Tibial nerve (tissue), 4 donors: ENCODE measurements around the gene HK2. TPM values are rescaled to one million over a fixed set of nuclear protein-coding genes. Genes with fewer than 3 reads are reported as not detected.
A peak's percentile ranks its signal among the peaks of the same experiment; 100 is the strongest.

Experiments used
- DNase-seq, 2 donors: peaks; one replicate each; pipeline ENCODE4 v3.0.0-alpha.2; 2019; ENCODE audit warnings: low spot score in 2 of 2
- H3K27ac ChIP-seq, 4 donors: fragments of 200-600 bp; sonication (generic) in 3 of 4; one replicate each; pipeline ENCODE4 v1.5.1; 2017 to 2019; ENCODE audit warnings: mild to moderate bottlenecking in 1 of 4
- H3K27me3 ChIP-seq, 2 donors: fragments of 200-600 bp; sonication (generic) in 1 of 2; one replicate each; pipeline versions ENCODE4 v1.5.1 to v1.6.0; 2017 to 2019
- H3K36me3 ChIP-seq, 3 donors: fragments of 200-600 bp; sonication (generic); one replicate each; pipeline ENCODE4 v1.5.1; 2018 to 2019
- H3K4me1 ChIP-seq, 4 donors: fragments of 200-600 bp; sonication (generic) in 3 of 4; one replicate each; pipeline ENCODE4 v1.5.1; 2017 to 2019
- H3K4me3 ChIP-seq, 4 donors: fragments of 200-600 bp; sonication (generic) in 3 of 4; one replicate each; pipeline ENCODE4 v1.5.1; 2017 to 2019; ENCODE audit warnings: mild to moderate bottlenecking in 1 of 4, moderate library complexity in 1 of 4
- H3K9me3 ChIP-seq, 4 donors: fragments of 200-600 bp; sonication (generic) in 3 of 4; one replicate each; pipeline ENCODE4 v1.5.1; 2017 to 2019
- EP300 ChIP-seq, 2 donors: sonication (generic); formaldehyde crosslinking; IDR thresholded peaks; one replicate each; pipeline ENCODE4 v1.6.1; 2017; ENCODE audit warnings: antibody characterized with exemption in 2 of 2, mild to moderate bottlenecking in 1 of 2
- POLR2A ChIP-seq, 2 donors: fragments of 450-650 bp; IDR thresholded peaks; one replicate each; pipeline ENCODE4 v1.6.1; 2017; ENCODE audit warnings: antibody characterized with exemption in 2 of 2, mild to moderate bottlenecking in 2 of 2, moderate library complexity in 2 of 2
- whole genome bisulfite sequencing, 2 donors: methylation state at CpG; one replicate each; pipeline ENCODE4 v1.1.5; 2018; 5-methylcytosine and 5-hydroxymethylcytosine counted together
- total RNA-seq, 4 donors: library from RNA; depleted of rRNA; stranded (reverse); fragments of >200 nt; gene quantifications; one replicate each; pipeline ENCODE4 v1.1.0, GENCODE V29; 2016
- TF ChIP-seq, protein P1 (sequence below), 5 experiments: fragments of 200-600 bp in 3 of 5; fragments of 450-650 bp in 2 of 5; sonication (generic) in 3 of 5; IDR thresholded peaks; one replicate each; pipeline ENCODE4 v1.5.1; 2016 to 2019; ENCODE audit warnings: antibody characterized with exemption in 5 of 5, mild to moderate bottlenecking in 3 of 5, moderate library complexity in 2 of 5

The HK2 gene
- total RNA-seq, 4 donors from 2014 or later, result 6.5 to 13.4 (median 6.7) TPM

DNA sequence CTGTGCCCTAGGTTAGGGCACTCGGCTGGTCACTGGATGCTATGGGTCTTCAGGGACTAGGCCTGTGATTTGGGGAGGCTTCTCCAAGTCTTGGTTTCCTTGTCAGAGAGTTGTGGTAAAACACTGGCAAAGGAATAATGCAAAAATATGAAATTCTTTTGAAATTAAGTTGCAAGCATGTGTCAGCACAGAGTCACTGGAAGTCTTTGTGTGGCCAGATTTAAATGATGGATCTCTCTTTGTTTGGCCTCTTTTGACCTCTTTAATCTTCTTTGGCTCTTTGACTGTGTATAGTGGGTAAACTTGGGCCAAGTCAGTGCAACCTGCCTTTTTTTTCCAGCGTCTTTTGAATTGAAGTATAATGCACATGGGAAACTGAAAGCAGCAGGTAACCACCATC lies 12.1 kb downstream of the HK2 start:
- 70 to 76% methylated on average over 2 of the region's 2 CpGs for WGBS, 2 donors
- H3K27me3 ChIP-seq, result no peaks in the 10 kb centered on the region
- H3K4me3 ChIP-seq, result no peak overlapping the region
- peak overlapping the region in 2 of 4 donors; percentile 40 to 48 for H3K27ac ChIP-seq
- TF ChIP-seq POLR2A (IDR thresholded peaks at IDR 0.05), result no peak
- TF ChIP-seq, protein P1, sequence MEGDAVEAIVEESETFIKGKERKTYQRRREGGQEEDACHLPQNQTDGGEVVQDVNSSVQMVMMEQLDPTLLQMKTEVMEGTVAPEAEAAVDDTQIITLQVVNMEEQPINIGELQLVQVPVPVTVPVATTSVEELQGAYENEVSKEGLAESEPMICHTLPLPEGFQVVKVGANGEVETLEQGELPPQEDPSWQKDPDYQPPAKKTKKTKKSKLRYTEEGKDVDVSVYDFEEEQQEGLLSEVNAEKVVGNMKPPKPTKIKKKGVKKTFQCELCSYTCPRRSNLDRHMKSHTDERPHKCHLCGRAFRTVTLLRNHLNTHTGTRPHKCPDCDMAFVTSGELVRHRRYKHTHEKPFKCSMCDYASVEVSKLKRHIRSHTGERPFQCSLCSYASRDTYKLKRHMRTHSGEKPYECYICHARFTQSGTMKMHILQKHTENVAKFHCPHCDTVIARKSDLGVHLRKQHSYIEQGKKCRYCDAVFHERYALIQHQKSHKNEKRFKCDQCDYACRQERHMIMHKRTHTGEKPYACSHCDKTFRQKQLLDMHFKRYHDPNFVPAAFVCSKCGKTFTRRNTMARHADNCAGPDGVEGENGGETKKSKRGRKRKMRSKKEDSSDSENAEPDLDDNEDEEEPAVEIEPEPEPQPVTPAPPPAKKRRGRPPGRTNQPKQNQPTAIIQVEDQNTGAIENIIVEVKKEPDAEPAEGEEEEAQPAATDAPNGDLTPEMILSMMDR (IDR thresholded peaks at IDR 0.05), result no peak
- TF ChIP-seq EP300 (IDR thresholded peaks at IDR 0.05), result no peak
- H3K4me1 ChIP-seq, result peaks cover 0 to 46% (median 16%) of the 10 kb centered on the region in 4 donors
- H3K9me3 ChIP-seq, result no peaks in the 10 kb centered on the region
- DNase-seq, result no peak
- no peaks in the 10 kb centered on the region for H3K36me3 ChIP-seq

DNA sequence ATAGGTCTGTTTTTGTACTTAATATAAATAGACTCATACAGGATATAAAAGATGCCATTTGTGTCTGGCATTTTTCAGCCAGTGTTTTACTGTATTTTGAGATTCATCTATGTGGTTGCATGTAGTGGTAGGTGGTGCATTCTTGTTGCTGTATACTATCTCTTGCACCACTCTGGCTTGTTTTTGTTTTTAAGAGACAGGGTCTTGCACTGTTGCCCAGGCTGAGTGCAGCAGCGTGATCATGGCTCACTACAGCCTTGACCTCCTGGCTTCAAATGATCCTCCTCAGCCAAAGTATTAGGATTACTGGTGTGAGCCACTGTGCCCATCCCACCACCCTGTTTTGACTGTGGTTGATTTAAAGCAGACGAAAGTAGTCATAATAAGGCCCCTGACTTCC lies 12.6 kb downstream of the HK2 start:
- Histone ChIP-seq H3K27ac (no peak overlapping the region), H3K27me3 (no peaks in the 10 kb centered on the region), H3K9me3 (no peaks in the 10 kb centered on the region), H3K4me1 (peaks cover 0 to 46% (median 16%) of the 10 kb centered on the region in 4 donors), H3K36me3 (no peaks in the 10 kb centered on the region), H3K4me3 (no peak overlapping the region)
- DNase-seq, result no peak
- WGBS, 2 donors, result 93 to 95% methylated on average over 2 of the region's 2 CpGs
- TF ChIP-seq POLR2A (IDR thresholded peaks at IDR 0.05) (no peak), EP300 (IDR thresholded peaks at IDR 0.05) (no peak)
- TF ChIP-seq, protein P1 (IDR thresholded peaks at IDR 0.05), result no peak

DNA sequence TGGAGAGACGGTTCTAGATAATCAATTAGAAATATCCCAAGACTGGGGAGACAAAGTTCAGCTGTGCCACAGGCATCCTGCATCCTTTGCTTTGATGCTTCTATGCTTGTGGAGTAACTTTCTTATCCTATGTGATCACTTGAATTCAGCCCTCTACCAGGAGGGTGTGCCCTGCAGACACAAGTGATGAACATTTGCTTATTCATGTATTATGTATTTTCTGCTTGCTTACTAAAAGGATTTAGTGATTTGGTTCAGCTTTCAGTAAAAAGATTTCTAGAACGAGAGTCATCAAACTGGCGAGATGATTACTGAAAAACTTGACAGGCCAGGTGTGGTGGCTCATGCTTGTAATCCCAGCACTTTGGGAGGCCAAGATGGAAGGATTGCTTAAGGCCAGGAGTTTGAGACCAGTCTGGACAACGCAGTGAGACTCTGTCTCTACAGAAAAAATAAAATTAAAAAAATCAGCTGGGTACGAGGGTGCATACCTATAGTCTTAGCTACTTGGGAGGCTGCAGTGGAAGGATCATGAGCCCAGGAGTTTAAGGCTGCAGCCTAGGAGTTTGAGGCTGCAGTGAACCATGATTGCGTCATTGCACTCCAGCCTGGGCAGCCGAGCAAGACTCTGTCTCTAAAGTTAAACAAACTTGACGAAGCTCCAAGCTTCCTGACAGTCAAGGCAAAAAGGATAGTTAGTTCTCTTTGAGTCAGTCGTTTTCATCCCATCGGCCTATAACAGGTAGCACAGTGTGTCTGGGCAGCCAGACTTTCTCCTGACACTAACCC lies 13.3 kb downstream of the HK2 start:
- TF ChIP-seq EP300 (IDR thresholded peaks at IDR 0.05), result no peak
- TF ChIP-seq, protein P1 (IDR thresholded peaks at IDR 0.05), result no peak
- TF ChIP-seq POLR2A (IDR thresholded peaks at IDR 0.05), result no peak
- H3K27ac ChIP-seq, result no peak overlapping the region
- H3K4me1 ChIP-seq, result peaks cover 0 to 46% (median 16%) of the 10 kb centered on the region in 4 donors

DNA sequence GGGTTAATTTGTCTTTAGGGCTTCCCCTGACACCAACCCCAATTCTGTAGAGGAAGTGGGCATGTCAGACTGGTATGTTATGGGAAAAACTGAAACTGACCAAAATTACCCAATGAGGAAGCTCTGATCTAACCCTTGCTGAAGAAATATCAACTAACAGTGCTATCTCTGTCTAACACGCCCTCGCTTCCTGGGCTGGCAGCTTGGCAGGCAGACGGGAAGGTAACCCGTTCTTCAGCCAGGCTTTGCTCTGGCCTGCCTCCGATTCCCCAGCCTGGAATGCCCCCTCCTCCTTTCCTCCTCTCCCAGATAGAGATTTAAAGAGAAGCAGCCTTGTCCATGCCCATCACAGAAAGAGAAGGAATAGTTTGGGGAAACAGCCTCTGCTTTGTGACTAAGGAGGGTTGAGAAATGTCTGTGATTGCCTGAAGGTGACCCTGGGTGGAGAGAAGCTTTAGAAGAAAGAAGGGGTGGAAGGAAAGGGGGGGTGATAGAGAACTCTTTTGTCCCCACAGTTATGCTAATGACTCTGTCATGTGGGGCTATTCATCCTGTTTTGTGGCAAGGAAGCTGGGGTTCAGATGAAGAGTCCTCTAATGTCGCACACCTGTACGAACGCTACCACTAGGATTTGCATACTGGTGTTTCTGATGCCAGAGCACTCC lies 15.4 kb downstream of the HK2 start:
- Histone ChIP-seq H3K36me3 (no peaks in the 10 kb centered on the region), H3K4me3 (no peak overlapping the region), H3K27me3 (no peaks in the 10 kb centered on the region), H3K27ac (peak overlapping the region in 3 of 4 donors; percentile 19 to 78 (median 39)), H3K9me3 (no peaks in the 10 kb centered on the region), H3K4me1 (peaks cover 0 to 33% (median 12%) of the 10 kb centered on the region in 4 donors)
- no peak for TF ChIP-seq POLR2A (IDR thresholded peaks at IDR 0.05)
- TF ChIP-seq EP300 (IDR thresholded peaks at IDR 0.05), result no peak
- TF ChIP-seq, protein P1 (IDR thresholded peaks at IDR 0.05), result no peak
- no peak for DNase-seq
- WGBS, 2 donors, result 35 to 44% methylated on average over 8 of the region's 8 CpGs

More for the DNA sequence above, 13.3 kb downstream of the HK2 start:
- no peak for DNase-seq
- Histone ChIP-seq H3K36me3 (no peaks in the 10 kb centered on the region), H3K27me3 (no peaks in the 10 kb centered on the region), H3K4me3 (no peak overlapping the region), H3K9me3 (no peaks in the 10 kb centered on the region)
- WGBS, 2 donors, result 87 to 89% methylated on average over 10 of the region's 10 CpGs
